NCI-H1105 treated with DMSO at 0.1 percent for 48 hours (cell line): ENCODE measurements around the gene PCNX1.

Experiments
- DNase-seq: peaks from one replicate; lab custom pipeline; 2025; lab: John Stamatoyannopoulos, UW

PCNX1 gene

DNA sequence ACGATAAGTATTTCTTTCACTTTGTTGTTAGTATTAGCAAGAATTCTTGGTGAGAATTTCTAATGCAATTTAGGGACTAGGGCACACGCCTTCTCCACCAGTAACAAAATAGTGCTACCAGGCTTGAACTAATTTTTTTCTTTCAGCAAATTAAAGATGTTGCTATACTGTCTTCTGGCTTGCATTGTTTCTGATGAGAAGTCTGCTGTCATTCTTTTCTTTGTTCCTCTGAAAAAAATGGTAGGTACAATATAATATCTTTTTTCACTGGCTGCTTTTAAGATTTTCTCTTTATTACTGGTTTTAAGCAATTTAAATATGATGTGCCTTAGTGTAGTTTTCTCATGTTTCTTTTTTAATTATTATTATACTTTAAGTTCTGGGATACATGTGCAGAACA lies 171.2 kb downstream of the PCNX1 start:
- DNase-seq: no peak

DNA sequence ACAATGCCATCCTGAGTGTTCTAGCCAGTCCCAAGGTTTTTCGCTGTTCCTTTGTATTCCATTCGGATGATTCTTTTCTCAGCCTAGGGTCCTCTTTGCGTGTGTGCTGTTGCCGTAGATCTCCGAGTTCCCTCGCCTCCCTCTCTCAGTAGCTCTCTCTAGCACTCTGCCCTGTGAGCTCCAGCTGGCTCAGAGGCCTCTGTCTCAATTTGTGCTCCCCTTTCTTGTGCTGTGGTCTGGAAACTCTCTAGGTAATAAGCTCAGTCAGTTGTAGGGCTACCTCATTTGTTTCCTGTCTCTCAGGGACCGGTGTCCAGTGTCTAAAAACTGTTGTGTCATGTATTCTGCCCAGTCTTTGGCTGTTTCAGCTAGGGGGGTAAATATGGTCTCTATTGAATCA lies 179.3 kb downstream of the PCNX1 start:
- DNase-seq: no peak

DNA sequence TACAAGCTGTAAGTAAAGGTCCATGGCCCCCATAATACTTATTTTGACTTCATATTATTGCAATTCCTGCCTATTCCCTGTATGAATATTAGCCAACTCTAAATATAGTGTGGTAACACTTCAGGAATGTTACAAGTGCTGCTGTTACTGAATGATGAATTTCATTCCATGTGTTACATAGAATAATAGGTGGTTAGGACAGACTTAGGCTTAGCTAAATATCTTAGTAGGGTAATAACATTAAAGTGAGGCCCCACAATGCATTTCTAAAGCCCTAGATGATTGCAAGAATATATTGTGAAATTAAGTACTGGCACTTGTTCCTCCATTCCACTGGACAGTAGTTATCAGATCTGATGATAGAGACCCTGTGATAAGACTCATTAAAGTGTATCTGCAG lies 182.7 kb downstream of the PCNX1 start:
- no peak for DNase-seq

DNA sequence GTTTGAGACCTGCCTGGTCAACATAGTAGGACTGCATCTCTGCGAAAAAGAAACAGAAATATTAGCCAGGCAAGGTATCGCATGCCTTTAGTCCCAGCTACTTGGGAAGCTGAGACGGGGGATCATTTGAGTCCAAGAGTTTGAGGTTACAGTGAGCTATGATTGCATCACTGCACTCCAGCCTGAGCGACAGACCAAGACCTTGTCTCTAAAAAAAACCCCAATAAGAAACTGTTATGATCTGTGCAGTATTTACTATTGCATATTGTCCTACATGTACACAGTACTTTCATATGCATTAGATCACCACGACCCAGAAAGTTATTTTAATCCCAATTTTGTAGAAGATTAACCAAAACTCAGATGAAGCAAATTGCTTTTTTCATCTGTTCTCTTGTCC lies 187.5 kb downstream of the PCNX1 start:
- DNase-seq: no peak

DNA sequence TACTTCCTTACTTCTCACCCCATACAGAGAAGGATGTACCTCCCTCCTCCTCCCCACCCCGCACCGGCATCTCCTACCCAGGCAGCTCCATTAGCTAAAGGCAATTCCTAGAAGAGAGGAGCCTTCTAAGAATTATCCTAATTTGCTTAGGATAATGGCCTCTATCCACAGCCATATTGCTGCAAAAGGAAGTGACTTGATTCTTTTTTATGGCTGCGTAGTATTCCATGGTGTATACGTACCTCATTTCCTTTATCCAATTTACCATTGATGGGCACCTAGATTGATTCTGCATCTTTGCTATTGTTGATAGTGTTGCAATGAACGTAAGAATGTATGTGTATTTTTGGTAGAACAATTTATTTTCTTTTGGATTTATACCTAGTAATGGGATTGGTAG lies 189.7 kb downstream of the PCNX1 start:
- DNase-seq: no peak

DNA sequence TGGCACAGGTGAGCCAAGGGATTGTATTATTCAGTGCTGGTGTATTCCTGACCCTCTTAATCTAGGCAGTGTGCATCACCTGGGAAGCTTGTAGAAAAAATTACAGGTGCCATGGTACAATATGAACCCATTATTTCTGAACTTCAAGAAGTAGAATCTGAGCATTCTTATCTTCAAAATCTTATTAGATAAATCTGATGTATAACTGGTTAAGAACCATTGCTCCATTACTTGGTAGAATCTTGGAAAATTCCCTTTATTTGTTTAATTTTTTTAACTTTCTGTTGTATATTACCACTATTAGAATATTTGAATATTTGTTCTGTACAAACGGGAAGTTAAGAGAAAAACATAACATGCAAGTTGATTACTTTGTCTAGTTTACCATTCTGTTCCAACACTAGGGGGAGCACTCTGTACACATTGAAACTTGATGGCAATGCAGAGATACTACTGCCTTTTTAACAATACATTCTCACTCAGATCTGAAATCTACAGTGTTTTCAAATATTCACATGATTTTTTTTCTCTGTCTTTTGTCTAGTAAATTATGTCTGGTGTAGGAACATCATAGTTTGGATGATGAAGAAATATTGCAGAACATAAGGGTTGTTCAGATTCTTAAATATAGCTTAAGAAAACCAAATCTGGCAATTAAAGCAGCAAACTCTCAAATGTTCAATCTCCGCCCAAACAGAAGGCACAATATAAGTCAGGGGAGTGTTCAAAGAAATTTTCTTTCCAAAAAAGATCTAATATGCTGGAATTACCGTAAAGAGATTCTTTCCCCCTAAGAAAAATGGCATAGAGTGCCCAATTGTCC lies 196.6 kb downstream of the PCNX1 start:
- DNase-seq: peak; percentile 51

DNA sequence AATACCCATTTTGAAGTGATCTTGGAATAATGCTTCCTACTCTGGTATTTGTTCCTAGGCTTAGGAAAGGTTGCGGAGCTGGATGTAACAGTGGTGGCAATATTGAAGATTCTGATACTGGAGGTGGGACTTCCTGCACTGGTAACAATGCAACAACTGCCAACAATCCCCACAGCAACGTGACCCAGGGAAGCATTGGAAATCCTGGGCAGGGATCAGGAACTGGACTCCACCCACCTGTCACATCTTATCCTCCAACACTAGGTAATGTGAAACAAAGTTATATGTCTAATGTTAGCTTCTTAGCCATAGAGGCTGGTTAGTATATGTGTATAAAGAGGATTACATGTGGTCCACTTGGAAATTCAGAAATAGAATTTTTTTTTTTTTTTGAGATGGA lies 197.9 kb downstream of the PCNX1 start:
- DNase-seq: no peak

DNA sequence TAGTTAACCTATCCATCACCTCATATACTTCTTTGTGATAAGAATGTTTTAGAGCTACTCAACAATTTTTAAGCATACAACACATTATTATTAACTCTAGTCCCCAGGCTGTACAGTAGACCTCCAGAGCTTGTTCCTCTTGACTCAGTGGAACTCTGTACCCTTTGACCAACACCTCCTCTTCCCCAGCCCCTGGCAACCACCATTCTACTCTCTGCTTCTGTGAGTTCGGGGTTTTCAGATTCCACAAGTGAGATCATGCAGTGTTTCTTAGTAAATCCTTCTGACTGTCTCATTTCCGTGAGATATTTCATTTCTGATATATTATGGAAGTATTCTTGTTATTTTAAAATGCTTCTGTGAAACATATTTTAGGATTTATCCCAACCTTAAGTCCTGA lies 200.7 kb downstream of the PCNX1 start:
- no peak for DNase-seq

DNA sequence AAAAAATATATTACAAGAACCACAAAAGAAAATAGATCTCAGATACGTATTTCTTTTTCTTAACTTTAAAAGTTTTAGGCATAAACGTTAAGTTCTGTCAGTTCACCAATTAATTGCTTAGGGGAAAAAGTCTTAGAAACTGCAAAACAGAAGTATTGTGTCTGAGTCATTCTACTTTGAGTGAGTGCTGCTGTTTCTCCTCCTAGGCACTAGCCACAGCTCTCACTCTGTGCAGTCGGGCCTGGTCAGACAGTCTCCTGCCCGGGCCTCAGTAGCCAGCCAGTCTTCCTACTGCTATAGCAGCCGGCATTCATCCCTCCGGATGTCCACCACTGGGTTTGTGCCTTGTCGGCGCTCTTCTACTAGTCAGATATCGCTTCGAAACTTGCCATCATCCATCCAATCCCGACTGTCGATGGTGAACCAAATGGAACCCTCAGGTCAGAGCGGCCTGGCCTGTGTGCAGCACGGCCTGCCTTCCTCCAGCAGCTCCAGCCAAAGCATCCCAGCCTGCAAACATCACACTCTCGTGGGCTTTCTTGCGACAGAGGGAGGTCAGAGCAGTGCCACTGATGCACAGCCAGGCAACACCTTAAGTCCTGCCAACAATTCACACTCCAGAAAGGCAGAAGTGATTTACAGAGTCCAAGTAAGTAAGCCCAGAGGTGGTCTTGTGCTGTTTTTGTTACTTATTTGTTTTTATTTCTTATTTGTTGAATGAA lies 201.3 kb downstream of the PCNX1 start:
- DNase-seq: no peak

DNA sequence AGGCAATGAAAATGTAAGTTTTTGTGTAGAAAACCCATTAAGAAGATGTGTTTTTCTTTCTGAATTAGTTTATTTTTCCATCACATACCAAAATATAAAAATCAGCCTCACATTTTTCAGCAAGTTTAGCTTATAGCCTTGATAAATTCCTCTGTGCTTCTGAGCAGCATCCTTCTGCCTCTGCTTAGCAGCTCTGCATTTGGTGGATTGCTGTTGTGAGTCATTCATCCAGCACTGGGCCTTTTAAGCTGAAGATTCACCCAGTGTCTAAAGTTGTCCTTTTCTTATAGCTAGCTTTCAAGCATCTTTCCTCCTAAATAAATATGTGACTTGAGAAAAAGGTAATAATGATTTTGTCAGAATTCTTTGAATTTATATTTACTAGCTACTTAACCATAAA lies 206.1 kb downstream of the PCNX1 start:
- no peak for DNase-seq

DNA sequence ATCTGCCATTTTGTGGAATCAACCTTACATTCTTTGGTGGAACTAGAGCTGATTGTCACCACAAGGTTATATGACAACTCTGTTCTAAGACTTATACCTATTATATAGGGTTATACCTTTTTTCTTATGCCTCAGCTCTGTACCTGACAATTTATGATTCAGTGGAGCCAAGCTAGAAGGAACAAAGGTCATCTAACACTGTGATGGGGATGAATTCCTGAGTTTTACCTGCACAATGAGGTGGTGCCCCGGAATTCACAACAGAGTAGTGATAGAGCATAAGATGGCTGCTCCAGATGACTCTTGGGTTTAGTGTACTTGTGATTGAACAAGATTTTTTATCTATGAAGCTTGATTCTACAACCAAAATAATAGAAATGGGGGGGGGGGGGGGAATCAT lies 207.3 kb downstream of the PCNX1 start:
- no peak for DNase-seq

DNA sequence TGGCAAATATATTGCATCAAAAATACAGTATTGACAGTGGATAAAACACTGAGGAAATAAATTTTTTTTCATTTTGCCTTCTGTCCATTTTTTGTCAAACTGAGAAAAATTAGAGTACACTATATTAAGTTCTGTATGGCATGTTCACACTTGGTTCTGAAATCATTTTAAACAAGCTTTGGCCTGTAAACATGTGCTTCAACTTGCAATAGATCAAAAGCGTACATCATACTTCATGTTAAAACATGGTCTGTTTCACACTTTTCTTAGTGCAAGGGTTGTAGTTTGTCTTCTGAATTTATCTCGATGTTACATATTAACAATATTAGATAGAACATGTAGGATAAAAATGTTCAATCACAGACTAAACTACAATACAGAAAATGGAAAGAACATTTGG lies 208.0 kb downstream of the PCNX1 start:
- DNase-seq: no peak

DNA sequence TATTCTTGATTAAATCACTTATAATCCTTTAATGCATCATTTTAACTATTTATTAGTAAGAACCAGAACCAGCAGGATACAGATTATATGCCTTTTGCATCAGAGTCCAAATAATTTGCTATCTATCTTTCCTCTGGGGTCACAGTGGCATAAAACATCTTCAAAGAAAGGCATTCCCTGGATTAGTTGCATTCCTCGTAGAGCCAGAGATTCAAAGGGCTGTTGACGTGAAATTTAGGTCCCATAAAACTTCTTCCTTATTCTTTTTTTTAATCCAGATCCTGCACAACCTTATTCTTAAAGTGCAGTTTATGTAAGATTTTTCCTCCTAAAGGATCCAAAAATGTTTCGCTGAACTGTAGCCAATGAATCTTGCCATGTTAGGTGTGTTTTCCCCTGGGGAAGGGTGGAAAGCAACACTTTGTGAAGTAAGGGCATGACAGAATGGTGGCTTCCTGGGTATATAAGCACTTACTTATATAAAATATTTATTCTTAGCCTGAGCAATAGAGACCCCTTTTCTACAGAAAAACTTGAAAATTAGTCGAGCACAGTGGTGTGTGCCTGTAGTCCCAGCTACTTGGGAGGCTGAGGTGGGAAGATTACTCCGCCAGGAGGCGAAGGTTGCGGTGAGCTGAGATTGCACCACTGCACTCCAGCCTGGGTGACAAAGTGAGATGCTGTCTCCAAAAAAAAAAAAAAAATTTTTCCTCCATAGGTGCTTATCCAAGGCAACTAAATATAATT lies 208.7 kb downstream of the PCNX1 start:
- no peak for DNase-seq

DNA sequence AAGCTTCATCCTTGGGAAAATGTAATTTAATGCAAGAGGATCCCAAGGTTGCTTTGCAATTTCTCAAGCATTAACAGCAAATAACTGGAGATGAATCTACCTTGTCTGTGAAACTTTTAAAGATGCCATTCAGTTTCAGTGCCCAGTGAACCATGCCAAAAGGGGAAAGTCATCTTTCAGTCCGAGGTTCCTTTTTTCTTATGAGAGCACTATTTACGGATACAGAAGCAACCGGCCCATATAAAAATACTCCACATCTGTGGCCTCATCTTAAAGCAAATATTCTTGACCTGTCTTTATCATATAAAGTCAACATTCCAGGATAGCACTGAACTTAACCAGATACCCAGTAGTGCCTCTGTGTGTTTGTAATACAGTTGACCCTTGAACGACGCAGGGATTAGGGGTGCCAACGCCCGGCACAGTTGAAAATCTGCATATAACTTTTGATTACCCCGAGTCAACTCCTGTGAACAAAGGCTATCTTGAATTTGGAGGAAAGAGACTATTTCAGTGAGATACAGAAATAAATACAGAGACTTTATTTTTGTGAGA lies 209.4 kb downstream of the PCNX1 start:
- no peak for DNase-seq

DNA sequence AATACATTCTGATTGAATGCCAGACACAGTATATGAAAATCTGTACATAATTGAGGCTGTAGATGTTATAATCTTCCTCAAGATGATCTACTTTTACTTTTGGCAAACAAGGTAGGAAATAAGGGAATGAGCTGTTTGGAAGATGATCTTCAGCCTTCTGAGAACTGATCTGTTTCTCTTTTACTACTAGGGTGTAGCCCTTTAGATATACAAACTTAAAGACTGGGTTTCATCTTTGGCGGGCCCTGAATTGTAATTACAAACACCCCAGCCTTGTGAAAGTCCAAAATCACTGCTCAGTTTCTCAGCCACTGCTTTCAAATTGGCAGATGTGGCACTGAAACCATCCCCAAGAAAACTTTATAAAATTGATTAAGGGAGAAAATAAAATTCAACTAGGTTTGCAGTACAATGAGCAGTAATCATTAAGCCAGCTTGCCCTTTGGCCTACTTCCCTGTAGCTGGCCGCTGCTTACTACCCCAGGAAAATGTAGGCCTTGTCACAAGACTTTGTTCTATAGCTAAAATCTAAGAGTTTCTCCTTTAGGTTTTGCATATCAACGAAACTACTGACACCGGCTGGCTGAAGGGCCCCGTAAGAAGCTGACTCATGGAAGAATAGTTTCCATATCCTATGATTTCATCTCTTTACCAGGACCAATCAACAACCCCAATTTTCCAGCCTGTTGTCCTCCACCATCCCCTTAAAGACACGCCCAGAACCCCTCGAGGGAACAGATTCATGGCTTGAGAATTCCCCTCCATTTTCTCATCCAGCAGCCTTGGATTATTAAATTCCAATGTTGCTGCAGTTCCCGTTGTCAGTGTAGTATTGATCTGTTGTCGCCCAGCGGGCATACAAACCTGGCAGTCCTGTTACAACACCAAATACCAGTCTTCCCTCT lies 210.8 kb downstream of the PCNX1 start:
- DNase-seq: no peak

DNA sequence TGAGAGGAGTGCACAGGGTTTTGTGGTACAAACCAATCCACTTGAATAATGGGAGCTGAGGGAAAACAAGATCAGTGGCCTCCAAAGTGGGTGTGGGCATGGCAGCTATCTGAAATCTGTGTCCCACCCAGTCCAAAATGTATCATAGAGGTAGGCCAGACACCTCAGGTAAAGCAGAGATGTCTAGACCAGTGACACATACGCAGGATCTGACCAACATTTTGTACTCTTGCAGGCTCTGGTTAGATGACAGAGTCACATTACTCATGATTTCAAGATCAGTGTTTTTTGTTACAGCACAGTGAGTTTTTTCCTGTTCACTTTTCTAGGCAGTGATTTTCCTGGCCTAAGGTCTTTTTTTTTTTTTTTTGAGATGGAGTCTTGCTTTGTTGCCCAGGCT lies 211.8 kb downstream of the PCNX1 start:
- no peak for DNase-seq

DNA sequence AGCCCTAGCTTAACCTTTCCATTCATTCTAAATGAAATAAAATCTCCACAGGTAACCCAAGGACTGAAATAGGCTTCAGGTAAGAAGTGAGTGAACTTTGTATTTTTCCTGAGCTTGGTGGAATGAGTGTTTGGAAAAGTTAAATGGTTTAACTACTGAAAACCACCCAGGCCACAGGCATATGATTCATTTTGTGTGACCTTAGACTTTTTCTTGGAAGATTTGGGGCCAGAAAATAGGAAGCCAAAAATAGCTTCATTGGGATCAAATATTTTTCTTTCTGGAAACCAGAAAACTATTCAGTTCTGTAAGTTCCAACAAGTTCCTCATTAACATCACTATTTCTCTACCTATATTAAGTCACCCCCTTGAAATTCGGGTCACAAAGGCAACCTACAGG lies 212.6 kb downstream of the PCNX1 start:
- DNase-seq: no peak

DNA sequence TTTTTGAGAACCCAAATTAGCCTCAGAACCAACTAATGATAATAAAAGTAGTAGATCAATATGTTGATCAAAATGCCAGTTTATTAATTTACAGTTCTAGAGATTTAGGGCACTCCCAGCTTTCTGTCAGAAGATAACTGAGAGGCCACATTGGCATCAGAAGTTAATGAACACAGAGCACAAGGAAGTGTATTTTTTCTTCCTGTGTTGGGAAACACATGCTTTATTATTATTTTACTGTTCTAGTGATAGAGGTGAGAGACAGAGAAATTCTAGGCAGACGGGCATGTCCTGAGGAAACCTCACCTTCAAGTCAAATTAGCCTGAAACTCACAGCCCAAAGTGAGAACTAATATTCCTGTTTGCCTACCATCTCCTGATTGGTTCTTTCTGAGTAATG lies 213.7 kb downstream of the PCNX1 start:
- no peak for DNase-seq

DNA sequence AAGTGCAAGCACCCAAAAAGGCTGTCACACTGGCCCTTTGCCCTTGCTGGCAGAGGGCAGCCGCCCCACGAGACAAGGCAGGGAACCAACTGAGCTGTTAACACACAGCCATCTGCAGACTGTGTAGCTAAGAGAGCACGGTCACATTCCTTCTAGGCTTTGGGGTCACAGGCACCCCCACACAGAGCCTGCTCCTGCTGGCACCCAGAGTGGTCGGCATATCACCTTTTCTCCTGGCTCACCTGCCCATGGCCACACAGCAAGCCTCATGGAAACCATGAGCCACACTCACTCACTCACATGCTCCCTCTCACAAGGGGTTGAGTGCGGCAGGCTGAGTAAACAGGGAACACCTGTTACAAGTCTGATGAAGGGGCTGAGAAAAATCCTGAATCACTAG lies 214.5 kb downstream of the PCNX1 start:
- DNase-seq: no peak

DNA sequence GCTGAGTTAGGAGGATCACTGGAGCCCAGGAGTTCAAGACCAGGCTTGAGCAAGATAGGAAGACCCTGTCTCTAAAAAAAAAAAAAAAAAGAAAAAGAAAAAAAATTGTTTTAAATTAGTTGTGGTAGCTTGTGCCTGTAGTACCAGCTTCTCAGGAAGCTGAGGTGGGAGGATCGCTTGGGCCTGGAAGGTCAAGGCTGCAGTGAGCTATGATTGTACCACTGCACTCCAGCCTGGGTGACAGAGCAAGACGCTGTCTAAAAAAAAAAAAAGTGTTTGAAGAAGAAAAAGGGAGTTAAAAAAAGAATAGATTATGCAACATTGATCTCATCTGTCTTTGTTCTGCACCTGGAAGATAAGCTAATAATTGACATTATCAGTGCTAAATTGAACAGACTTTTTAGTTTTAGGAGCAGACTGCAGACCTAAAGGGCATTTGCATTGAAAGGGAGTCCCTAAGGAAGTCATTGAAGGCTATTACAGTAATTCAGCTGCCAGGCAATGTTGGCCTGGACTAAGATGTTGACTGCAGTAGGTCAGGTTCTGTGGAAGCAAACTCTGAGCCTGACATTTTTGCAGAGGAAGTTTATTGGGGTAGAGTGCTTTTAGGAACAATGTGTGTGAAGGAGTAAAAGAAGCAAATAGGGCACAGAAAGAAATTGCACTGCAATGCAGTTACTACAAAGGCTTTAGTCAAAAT lies 215.8 kb downstream of the PCNX1 start:
- no peak for DNase-seq

DNA sequence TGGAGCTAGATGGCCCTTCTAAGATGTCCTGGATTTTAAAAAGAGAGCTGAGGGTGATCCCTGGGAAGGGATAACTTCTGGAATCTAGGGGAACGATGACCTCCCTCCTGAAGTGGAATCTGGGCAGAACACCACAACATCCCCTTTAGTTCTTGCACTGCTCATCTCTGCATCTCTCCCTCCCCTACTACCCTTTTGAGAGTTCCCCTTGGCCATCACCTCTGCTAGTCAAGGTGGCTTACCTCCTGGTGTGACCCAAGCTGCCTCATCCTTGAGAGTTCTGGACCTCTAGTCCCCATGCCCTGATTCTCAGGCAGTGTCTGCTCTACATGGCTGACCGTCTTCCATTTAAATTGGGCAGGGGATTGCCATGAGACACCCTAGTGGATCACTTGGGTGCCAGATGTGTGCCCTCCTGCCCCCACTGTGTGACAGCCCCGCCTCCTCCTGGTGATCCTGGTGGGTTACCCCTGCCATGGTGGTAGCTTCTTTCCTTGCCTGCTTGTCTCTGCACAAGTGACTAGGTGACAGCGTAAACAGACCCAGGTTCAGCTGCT lies 216.4 kb downstream of the PCNX1 start:
- DNase-seq: no peak
